Ramos (cell line): ENCODE measurements around the gene ADARB1.

Experiments
- in situ Hi-C: fragments of 300-500 bp; cut with MboI; formaldehyde crosslinking; loops from one replicate; pipeline ENCODE4 v1.14.3; 2022; ENCODE audit warnings: low sequenced_read_pairs; ENCODE audit not compliant: unreplicated experiment

The ADARB1 gene

GRCh38 chr21:45036630-45037029 is 37.8 kb upstream of the ADARB1 start:
- in situ Hi-C loops: no loop called here

DNA sequence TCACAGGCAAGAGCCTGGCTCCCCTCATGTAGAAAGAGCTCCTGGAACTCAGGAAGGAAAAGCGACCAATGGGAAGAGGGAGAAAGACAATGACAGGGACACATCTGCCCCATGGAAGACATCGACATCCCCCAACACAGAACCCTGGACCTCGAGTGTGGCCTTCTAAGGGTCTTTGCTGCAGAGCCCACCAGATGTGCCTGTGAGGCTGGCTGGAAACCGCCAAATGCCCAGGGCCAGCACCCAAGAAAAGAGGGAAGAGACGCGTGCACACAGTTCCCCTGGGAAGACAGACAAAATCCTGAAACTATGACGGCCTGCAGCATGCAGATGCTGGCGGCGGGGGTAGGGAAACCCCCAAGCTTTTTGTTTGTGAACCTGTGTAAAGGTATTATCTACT is 36.4 kb upstream of the ADARB1 start:
- in situ Hi-C loops: no loop called here

DNA sequence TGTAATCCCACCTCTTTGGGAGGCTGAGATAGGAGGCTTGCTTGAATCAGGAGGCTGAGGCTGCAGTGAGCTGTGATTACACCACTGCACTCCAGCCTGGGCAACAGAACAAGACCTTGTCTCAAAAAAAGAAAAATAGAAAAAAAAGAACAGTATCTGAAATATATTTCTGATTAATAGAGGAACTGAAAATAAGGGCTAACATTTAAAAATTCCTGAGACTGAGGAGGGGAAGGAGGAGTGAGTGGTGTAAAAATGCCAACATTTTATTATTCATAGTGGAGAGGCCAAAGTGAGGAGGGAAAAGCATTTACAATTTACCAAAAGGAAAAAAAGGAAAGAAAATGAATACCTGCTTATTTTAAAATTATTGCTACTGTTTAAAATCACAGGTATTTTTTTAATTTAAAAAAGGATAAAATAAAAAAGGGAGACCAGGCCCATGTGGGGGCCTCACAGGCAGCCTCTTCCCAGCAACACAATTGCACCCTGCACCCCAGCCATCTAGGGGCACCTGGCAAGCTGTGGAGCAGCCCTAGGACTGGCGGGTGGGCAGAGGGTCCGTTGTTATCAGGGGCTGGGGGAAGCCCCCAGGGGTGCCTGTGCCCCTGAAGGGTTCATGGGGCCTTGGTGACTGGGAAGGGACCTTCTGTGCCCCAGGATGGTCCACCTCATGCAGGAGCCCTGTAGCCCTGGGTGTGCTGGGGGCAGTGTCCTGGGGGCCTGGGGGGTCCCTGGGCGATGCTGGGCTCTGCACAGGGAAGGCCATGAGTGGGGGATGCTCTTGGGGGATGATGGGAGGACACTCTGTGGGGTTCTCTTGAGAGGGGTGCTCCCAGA is 34.8 kb upstream of the ADARB1 start:
- in situ Hi-C loops: no loop called here

GRCh38 chr21:45040157-45040711 is 34.1 kb upstream of the ADARB1 start:
- in situ Hi-C loops: no loop called here

- in situ Hi-C loops: no loop called here
Observed at GRCh38 chr21:45040739-45041138, 33.6 kb upstream of the ADARB1 start.

DNA sequence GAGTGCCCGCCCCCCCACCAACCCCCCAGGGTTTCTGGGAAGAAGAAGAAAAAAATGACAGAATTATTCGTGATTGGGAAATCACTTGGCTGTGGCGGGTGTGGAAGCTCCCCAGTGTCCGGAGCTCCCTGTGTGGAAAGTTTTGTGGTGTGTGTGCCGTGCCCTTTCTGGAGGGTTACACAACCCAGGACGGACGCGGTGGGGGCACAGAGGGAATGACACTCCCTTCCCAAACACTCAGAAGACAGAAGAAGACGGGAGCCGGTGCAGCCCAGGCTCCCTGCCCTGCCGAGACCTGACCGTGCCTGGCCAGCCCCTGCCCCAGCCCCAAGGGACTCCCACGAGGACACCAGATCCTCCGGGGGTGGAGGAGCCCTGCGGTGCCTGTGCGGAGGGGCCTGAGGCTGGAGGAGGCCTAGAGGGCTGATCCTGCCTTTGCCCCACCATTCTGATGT is 33.0 kb upstream of the ADARB1 start:
- in situ Hi-C loops: no loop called here

- in situ Hi-C loops: no loop called here
Observed at GRCh38 chr21:45041984-45042663, 32.3 kb upstream of the ADARB1 start.

DNA sequence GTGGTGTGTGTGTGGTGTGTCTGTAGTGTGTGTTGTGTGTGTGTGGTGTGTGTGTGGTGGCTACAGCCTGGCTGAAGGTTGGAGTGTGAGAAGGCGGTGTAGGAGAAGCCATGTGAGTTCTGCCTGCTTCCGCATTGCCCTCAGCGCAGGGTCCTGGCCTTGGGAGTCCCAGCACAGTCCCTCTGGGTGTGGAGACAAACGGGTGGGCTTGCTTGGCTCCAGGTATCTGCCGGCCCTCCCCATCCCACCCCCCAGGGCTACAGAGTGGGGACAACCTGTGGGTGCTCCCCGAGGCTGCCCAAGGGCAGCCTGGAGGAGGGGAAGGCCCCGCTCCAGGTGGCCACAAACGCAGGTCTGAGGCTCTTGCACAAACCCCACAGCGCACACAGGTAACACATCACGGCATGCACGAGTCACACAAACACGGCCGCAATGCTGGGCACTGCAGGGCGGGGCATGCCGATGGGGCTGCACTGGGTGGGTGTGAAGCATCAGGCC is 31.7 kb upstream of the ADARB1 start:
- in situ Hi-C loops: no loop called here

DNA sequence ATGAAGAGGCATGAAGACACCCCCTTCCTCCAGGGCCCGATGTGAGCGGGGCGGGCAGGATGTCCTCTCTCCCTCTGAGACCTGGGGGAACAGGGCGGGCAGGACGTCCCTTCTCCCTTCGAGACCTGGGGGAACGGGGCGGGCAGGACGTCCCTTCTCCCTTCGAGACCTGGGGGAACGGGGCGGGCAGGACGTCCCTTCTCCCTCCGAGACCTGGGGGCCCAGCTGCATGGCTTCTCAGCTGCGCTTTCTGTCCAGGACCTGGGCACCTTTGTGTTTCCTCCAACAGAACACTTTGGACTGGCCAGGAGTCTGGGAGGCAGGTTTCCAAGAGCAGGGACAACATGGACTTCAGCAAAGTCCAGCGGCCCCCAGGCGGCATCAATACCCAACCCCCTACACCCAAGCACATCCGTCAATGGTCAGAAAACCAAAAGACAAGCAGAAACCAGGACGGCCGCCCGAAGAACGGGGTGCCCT is 30.8 kb upstream of the ADARB1 start:
- in situ Hi-C loops: no loop called here

- in situ Hi-C loops: no loop called here
Observed at GRCh38 chr21:45045481-45045880, 28.9 kb upstream of the ADARB1 start.

DNA sequence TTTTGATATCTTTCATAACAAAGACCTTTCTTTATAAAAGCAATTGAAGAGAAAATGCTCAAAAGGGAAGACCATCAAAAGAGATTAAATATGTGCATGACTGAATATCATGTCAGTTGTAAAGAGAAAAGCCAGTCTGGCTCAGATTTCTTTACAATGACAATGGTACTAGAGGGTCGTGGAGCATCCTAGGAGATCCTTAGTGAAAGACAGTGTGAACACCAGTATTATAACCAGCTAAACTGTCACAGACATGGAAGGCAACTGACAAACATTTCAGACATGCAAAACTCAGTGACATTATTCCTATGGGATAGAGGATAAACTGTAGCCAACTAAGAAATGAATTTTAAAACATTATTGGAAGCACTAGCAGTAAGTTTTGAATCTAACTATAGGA is 27.1 kb upstream of the ADARB1 start:
- in situ Hi-C loops: no loop called here

- in situ Hi-C loops: no loop called here
Observed at GRCh38 chr21:45048026-45048698, 26.2 kb upstream of the ADARB1 start.

GRCh38 chr21:45048968-45049367 is 25.4 kb upstream of the ADARB1 start:
- in situ Hi-C loops: no loop called here

- in situ Hi-C loops: no loop called here
Observed at GRCh38 chr21:45049714-45050344, 24.6 kb upstream of the ADARB1 start.

- in situ Hi-C loops: no loop called here
Observed at GRCh38 chr21:45050345-45050796, 24.0 kb upstream of the ADARB1 start.

DNA sequence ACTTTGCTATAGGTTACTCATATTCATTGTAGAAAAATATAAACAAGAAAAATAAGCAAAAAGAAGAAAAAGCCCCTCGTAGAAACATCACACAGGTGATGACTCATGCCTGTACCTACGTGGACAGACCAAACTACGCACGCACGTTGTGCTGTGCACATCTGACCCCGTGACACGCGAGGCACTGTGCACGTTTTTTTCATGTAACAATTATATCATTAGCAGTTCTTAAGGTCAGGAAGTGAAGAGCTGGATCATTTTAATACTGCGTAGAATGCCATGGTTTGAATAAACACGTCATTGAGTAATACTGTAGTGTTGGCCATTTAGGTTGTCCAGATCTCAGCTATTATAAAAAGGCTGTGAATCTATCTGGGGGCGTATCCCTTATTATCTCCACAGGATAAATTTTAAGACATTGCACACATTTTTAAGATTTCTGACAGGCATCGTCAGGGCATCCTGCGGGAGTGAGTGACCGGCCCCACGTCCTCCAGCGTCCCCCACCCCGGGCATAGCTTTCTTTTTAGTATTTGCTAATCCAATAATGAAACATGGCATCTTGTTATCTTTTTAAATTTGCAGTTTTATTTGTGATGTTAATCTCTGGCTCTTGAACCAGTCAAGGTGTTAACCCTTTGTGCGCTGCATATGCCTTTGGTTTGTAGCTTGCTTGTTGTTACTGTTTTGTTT is 23.4 kb upstream of the ADARB1 start:
- in situ Hi-C loops: no loop called here

GRCh38 chr21:45051580-45052434 is 22.6 kb upstream of the ADARB1 start:
- in situ Hi-C loops: no loop called here

- in situ Hi-C loops: no loop called here
Observed at GRCh38 chr21:45052960-45053359, 21.4 kb upstream of the ADARB1 start.
